Measurements from ENCODE around the gene TMIGD3.
A peak's percentile ranks its signal among the peaks of the same experiment; 100 is the strongest.

The TMIGD3 gene

DNA sequence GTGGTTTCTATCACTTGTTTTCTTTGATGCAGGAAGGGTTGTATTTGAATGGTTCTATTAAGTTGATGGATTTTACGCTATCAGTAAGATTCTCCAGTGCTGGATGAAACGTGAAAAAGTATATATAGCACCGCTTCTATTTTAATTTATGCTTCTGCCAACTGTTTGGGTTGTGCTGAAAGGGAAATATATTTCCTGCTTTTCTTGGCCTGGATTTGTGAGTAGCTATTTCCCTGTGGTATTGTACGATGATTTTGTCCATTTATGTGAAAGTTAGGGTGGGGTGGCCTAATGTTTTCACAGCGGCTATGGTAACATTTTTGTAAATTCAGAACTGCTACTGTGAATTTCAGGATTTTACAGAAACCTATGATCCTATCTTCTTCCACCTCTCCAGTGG, 29.3 kb downstream of the TMIGD3 start:
- DNase-seq, result no peak

DNA sequence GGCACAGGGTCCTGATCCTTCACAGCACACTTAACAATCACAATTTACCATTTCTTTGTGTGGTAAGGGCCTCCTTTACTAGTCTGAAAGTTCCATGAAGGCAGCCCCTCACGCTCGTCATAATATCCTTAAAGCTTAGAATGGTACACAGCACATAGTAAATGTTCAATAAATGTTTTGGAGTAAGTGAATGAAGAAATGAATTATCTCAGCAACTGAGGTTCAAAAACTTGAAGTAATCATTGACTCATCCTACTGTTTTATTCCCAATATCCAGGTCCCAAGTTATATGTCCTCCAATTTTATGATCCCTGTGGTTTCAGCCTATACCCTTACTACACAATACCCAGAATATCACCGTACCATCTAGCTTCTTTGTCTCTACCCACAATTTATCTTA, 31.9 kb downstream of the TMIGD3 start:
- DNase-seq, result no peak

GRCh38 chr1:111471012-111471411, 32.4 kb downstream of the TMIGD3 start:
- no peak for DNase-seq

GRCh38 chr1:111470596-111470995, 32.8 kb downstream of the TMIGD3 start:
- DNase-seq, result no peak

- DNase-seq, result no peak
Observed at GRCh38 chr1:111469539-111469938, 33.9 kb downstream of the TMIGD3 start.

- no peak for DNase-seq
Observed at GRCh38 chr1:111468717-111469100, 34.7 kb downstream of the TMIGD3 start.

DNA sequence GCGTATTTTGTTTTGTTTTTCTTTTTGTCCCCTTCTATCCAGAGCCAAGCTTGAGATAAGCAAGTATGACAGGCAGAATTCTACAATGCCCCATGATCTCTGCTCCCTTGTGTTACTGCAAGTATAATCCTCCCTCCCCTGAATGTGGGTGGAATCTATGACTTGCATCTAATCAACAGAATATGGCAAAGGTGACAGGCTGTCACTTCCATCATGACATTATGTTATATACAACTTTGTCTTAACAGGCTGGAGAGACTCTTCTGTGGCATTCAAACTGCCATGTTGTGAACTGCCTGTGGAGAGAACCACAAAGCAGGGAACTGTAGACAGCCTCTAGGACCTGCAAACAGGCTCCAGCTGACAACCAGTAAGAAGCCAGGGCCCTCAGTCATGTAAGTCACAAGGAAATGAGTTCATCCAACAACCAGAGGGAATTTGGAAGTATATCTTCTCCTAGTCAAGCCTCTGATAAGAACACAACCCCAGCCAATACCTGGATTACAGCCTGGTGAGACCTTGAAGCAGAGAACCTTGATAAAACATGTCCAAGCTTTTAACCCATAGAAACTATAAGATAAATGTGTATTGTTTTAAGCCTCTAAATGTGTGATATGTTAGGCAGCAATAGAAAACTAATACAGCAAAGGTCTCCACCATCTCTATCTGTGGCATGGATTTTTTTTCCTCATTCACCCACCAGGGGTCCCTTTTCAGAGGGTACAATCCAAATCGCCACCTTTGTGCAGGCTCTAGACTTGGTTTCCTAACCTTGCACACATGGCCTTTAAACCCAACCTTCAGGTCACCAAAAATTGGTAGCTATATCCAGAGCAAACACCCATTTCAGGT, 35.3 kb downstream of the TMIGD3 start:
- no peak for DNase-seq

DNA sequence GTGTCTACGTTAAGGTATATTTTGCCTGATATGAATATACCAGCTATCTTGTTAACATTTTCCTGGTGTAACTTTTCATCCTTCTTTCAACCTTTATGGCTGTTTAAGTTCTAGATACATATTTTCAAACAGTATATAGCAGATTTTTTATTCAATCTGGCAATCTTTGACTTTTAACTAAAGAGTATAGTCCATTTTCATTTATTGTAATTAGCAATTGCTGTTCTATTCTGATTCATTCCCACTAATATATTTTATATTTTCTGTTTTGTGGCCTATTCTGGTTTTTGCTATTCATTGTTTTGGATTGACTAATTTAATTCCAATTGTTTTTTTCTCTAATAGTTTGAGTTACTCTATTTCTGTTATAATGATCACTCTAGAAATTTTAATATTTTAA, 37.0 kb downstream of the TMIGD3 start:
- DNase-seq, result no peak

- no peak for DNase-seq
Observed at GRCh38 chr1:111465754-111466153, 37.7 kb downstream of the TMIGD3 start.

- peak; percentile 8 for DNase-seq
Observed at GRCh38 chr1:111463029-111463683, 40.3 kb downstream of the TMIGD3 start.

DNA sequence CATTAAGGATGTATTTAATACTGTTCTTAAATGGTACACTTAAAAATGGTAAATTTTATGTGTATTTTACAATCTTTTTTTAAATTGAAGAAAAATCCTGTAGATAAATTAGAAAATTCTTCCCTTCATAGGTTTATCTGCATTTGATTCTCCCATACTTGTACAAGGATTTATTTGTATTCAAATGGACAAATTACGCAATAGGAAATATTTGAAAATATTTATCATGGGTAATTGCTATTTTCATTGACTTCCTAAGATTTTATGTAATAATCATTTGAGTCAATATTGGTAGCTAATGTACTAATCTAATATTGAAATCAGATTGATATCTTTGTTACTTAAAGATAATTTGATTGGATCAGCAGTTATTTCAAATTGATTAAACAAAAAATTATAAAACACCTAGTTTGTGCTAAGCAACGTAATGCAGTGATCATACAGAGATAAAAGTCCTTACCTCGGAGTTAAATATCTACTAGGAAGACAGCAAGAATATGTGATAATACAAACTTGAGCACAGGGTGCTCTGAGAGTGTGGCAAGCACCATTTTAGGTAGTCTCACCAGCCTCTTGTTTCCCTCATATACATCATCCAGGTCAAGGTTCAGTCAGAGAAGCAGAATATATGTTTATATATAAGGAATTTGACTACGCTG, 40.9 kb downstream of the TMIGD3 start:
- DNase-seq, result no peak

GRCh38 chr1:111461765-111462164, 41.7 kb downstream of the TMIGD3 start:
- DNase-seq, result no peak

DNA sequence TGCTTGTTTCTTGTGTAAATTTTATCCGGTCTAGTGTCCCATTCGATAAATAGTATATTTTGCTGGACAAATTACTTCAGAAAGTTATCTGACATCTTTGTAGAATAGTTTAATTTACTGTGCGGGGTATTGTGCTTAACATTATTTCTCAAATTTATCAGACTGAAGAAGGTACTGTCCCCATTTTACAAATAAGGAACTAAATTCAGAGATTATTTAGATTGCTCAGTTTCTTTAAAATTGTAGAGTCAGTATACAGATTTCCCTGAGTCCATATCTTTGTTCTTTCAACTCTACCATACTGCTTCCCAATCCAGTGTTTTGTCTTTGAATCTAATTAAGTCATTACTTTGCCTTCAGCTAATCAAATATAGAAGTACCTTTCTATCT, 47.8 kb downstream of the TMIGD3 start:
- DNase-seq, result no peak

GRCh38 chr1:111454859-111455641, 48.4 kb downstream of the TMIGD3 start:
- DNase-seq, result no peak

DNA sequence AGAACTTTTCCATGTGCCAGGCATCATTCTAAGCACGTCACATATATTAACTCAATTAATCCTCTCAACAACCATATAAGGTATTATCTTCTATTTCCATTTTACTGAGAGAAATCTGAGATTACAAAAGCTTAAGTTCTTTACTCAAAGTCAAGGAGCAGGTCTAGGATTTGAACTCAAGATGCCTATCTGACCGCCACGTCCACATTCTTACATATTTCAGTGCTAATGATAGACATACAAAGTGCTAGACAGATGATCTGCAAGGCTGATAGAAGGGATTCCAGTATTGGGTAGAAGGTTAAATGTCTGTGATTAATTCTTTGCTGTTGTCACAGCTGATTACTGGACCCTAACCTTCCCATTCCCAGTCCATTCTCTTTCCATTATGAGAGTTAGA, 49.7 kb downstream of the TMIGD3 start:
- DNase-seq, result no peak

DNA sequence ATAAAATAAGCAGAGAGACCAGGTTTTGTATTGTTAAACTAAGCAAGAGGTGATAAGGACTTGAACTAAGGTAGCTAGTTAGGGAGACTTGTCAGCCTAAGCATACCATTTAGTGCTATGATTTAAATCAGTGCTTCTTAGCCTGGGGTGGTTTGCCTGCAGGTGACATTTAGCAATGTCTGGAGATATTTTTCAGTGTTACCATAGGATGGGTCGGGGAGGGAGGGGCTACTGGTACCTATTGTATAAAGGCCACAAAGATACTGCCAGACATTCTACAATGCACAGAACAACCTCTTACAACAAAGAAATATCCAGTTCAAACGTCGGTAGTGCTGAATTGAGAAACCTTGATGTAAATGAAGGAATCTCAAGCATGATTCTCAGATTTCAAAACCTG, 50.9 kb downstream of the TMIGD3 start:
- no peak for DNase-seq

- DNase-seq, result no peak
Observed at GRCh38 chr1:111450185-111450584, 53.2 kb downstream of the TMIGD3 start.

GRCh38 chr1:111449703-111450017, 53.8 kb downstream of the TMIGD3 start:
- no peak for DNase-seq

DNA sequence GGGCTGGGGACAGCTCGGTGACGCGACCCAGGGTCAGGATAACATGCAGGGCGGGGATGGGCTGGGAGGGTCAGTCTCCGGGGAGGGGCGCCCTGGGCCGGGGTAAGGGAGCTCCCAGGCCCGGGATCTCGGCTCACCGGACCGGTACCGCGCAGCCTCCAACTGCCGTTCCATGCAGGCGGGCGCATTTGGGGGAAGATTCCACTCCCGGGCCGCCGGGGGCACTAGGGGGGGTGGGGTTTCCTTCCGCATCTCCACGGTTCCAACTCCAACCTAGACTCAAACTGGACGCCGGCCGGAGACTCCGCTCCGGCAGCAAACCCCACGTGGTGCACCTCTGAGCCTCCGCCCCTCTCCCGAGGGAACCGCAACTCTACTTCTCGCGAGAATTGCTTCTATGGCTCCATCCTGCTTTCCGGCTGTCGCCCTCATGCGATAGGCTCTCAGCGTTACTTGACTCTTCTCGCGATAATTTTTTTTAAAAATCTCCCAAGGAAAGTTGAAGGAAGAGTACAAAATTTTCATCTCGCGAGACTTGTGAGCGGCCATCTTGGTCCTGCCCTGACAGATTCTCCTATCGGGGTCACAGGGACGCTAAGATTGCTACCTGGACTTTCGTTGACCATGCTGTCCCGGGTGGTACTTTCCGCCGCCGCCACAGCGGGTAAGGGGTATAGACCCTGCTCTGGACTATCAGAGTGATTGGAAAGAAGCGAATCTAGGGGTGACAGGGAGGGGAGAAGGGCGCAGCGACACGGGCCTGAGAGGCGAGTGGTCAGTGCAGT, 54.3 kb downstream of the TMIGD3 start, which contains the start of the genes ATP5PB and WDR77:
Gene ATP5PB, plus strand, starts transcription at position 547 of the 785 bp plus-strand sequence. Its CDS starts 78 bp downstream, at position 625.
Gene WDR77, minus strand, starts transcription at position 339 of the 785 bp plus-strand sequence. Its CDS starts 87 bp downstream, at position 252.
- peak; percentile 94 for DNase-seq

DNA sequence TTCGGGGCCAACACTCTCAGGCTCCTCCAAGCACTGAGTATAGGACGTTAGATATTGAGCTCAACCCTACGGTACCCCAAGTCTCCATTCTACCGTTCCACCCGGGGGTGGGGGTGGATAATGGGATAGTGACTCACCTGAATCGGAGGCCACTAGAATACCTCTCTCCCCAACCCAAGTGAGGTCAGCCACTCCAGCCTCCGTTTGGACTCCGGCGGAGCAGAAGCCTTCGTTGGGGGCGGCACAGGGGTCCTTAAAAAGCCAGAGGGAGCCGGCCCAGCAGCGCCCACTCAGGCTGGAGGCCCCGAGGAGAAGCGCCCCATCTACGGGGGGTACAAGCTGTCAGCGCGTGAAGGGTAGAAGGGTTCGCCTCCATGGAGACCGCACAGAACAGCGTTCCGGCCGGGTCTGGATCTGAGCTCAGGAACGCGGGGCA, 54.9 kb downstream of the TMIGD3 start:
- no peak for DNase-seq

DNA sequence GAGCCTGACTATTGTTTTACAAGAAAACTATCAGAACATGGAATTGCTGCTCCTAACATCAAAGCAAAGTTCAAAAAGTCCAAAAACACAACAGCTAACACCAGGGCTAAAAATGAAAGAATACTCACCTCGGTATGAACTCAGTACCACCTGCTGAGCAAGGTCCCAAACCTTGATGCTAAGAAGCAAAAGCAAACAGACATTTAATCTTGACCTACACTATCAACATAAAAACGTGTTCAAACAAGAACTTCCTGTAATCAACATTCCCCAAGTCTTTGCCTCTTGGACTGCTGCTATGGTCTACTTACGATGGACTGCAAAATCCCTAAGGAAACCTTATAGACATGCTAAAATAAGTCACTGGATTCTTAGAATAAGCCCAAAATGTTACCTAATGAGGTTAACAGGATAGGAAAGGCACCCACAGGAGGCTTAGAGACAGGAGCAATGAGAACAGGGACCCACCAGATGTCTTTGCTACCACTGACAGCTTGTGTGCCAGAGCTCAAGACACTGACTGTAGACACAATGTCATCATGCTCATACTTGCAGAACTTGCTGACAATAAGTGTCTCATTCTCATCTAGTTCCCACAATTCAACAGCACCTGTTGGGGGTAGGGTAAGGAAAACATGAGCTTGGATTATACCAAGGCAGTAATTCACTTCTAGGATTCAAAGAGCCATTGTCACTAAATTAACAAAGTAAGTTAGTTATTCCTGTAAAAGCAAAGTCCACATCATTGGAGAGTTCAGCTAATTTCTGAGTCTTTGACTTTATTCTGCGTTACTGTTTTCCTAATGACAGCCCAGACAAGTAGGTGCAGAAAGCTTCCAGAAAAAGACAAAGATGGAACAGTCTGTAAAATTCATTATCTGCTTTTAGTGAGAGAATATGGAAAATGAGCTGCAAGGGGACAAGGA, 56.2 kb downstream of the TMIGD3 start:
- no peak for DNase-seq
